SKM-1 treated with dmso at 0.1 percent for 144 hours (cell line): ENCODE results near the gene UQCR11.

Source experiments
- DNase-seq: peaks from one replicate; lab custom pipeline; 2025; ENCODE audit not compliant: unreplicated experiment; lab: John Stamatoyannopoulos, UW

Gene UQCR11

GRCh38 chr19:1592755-1593500, 12.3 kb downstream of the UQCR11 start, which contains the start of gene MBD3:
Gene MBD3 (minus strand): TSS chr19:1592865. CDS start chr19:1592631, 234 bp downstream.
- peak; percentile 77 for DNase-seq

- DNase-seq = peak; percentile 79
These were observed 13.1 kb downstream of the UQCR11 start for GRCh38 chr19:1592024-1592754.

GRCh38 chr19:1591421-1592023, 13.7 kb downstream of the UQCR11 start:
- no peak for DNase-seq

GRCh38 chr19:1590641-1591397, 14.4 kb downstream of the UQCR11 start:
- peak; percentile 16 for DNase-seq

- no peak for DNase-seq
These were observed 17.4 kb downstream of the UQCR11 start for GRCh38 chr19:1587872-1588271.

- no peak for DNase-seq
These were observed 20.1 kb downstream of the UQCR11 start for GRCh38 chr19:1585243-1585580.

- no peak for DNase-seq
These were observed 20.6 kb downstream of the UQCR11 start for GRCh38 chr19:1584500-1585242.

- no peak for DNase-seq
These were observed 23.1 kb downstream of the UQCR11 start for GRCh38 chr19:1582201-1582600.

GRCh38 chr19:1580957-1581356, 24.3 kb downstream of the UQCR11 start:
- DNase-seq = no peak

GRCh38 chr19:1580382-1580781, 24.9 kb downstream of the UQCR11 start:
- DNase-seq = no peak

GRCh38 chr19:1579222-1579621, 26.0 kb downstream of the UQCR11 start:
- DNase-seq = no peak

GRCh38 chr19:1577929-1578618, 27.2 kb downstream of the UQCR11 start:
- no peak for DNase-seq

- no peak for DNase-seq
These were observed 28.0 kb downstream of the UQCR11 start for GRCh38 chr19:1577090-1577928.

GRCh38 chr19:1576242-1577089, 28.8 kb downstream of the UQCR11 start:
- no peak for DNase-seq

GRCh38 chr19:1575323-1576241, 29.7 kb downstream of the UQCR11 start:
- DNase-seq = no peak

- no peak for DNase-seq
These were observed 30.7 kb downstream of the UQCR11 start for GRCh38 chr19:1574354-1575136.
